Endometrium (tissue), 2 donors: ENCODE results near the gene COLEC11.
"Not testable (repeated sequence)": the region's sequence is repeated elsewhere in the genome, so short reads cannot be mapped to it uniquely, and the experiment has no call there.

Experiments used
- FAIRE-seq: peaks from 2 replicates; lab custom pipeline; 2012; peaks lifted over from hg19 to GRCh38; lab: Jason Lieb, UNC
- donor health status: control.
- donor health status: control.

COLEC11 gene

GRCh38 chr2:3606028-3606369 is 11.1 kb downstream of the COLEC11 start:
- FAIRE-seq: no peak

- FAIRE-seq: no peak
Measured at GRCh38 chr2:3606370-3607201, 11.7 kb downstream of the COLEC11 start.

GRCh38 chr2:3608373-3609278 is 13.7 kb downstream of the COLEC11 start:
- FAIRE-seq: no peak

GRCh38 chr2:3609279-3609673 is 14.4 kb downstream of the COLEC11 start:
- not testable (repeated sequence) for FAIRE-seq

GRCh38 chr2:3610415-3610814 is 15.5 kb downstream of the COLEC11 start:
- FAIRE-seq: no peak

GRCh38 chr2:3610881-3611505 is 16.1 kb downstream of the COLEC11 start:
- no peak for FAIRE-seq

GRCh38 chr2:3611589-3611988 is 16.7 kb downstream of the COLEC11 start:
- FAIRE-seq: no peak

- FAIRE-seq: no peak
Measured at GRCh38 chr2:3612639-3613523, 18.0 kb downstream of the COLEC11 start.

GRCh38 chr2:3613524-3613905 is 18.6 kb downstream of the COLEC11 start:
- no peak for FAIRE-seq

GRCh38 chr2:3614743-3615142 is 19.8 kb downstream of the COLEC11 start:
- FAIRE-seq: not testable (repeated sequence)

- FAIRE-seq: not testable (repeated sequence)
Measured at GRCh38 chr2:3615541-3616200, 20.8 kb downstream of the COLEC11 start.

GRCh38 chr2:3616435-3617197 is 21.7 kb downstream of the COLEC11 start:
- not testable (repeated sequence) for FAIRE-seq

GRCh38 chr2:3617198-3617890 is 22.4 kb downstream of the COLEC11 start:
- FAIRE-seq: no peak

- no peak for FAIRE-seq
Measured at GRCh38 chr2:3618367-3618766, 23.5 kb downstream of the COLEC11 start.

- FAIRE-seq: no peak
Measured at GRCh38 chr2:3619033-3619432, 24.1 kb downstream of the COLEC11 start.

GRCh38 chr2:3619661-3620060 is 24.7 kb downstream of the COLEC11 start:
- not testable (repeated sequence) for FAIRE-seq

GRCh38 chr2:3620834-3621233 is 25.9 kb downstream of the COLEC11 start:
- FAIRE-seq: no peak

- no peak for FAIRE-seq
Measured at GRCh38 chr2:3622967-3623366, 28.1 kb downstream of the COLEC11 start.

GRCh38 chr2:3624059-3624794 is 29.3 kb downstream of the COLEC11 start:
- no peak for FAIRE-seq
